Neural cell (in vitro differentiated cells): Measurements from ENCODE around the gene ZDHHC14.

Experiments
- CTCF ChIP-seq: fragments of 450-650 bp; IDR thresholded peaks from 2 replicates; pipeline ENCODE4 v1.5.1; 2014; ENCODE audit warnings: antibody characterized with exemption, mild to moderate bottlenecking, moderate library complexity; ENCODE audit not compliant: poor library complexity, severe bottlenecking
- EP300 ChIP-seq: fragments of 450-650 bp; conservative IDR thresholded peaks from 2 replicates; pipeline ENCODE4 v1.6.1; 2014; ENCODE audit warnings: antibody characterized with exemption, mild to moderate bottlenecking, moderate library complexity; ENCODE audit not compliant: poor library complexity, severe bottlenecking
- EZH2 ChIP-seq: fragments of 200-600, 300-800 bp; shearing (Covaris generic), sonication (generic); IDR thresholded peaks from 2 replicates; pipeline ENCODE4 v1.6.1; 2014; ENCODE audit warnings: antibody characterized with exemption, low read length, borderline replicate concordance, mild to moderate bottlenecking; ENCODE audit not compliant: insufficient read depth, poor library complexity, severe bottlenecking
- MXI1 ChIP-seq: fragments of 450-650 bp; conservative IDR thresholded peaks from 2 replicates; pipeline ENCODE4 v1.6.1; 2014; ENCODE audit warnings: antibody characterized with exemption, mild to moderate bottlenecking; ENCODE audit not compliant: poor library complexity, severe bottlenecking
- RAD21 ChIP-seq: fragments of 450-650 bp; conservative IDR thresholded peaks from 2 replicates; pipeline ENCODE4 v1.6.1; 2014; ENCODE audit warnings: antibody characterized with exemption, mild to moderate bottlenecking, moderate library complexity
- SMC3 ChIP-seq: fragments of 450-650 bp; conservative IDR thresholded peaks from 2 replicates; pipeline ENCODE4 v1.6.1; 2014; ENCODE audit warnings: antibody characterized with exemption, mild to moderate bottlenecking, moderate library complexity; ENCODE audit not compliant: poor library complexity

GRCh38 chr6:157602521-157603295 lies 221.7 kb downstream of the ZDHHC14 start:
- TF ChIP-seq CTCF (no peak), MXI1 (no peak), EZH2 (no peak), SMC3 (no peak), EP300 (no peak), RAD21 (no peak)
